ENCODE data around the gene ZHX3. TPM values are rescaled to one million over a fixed set of nuclear protein-coding genes. Genes with fewer than 3 reads are reported as not detected.

The ZHX3 gene, protein sequence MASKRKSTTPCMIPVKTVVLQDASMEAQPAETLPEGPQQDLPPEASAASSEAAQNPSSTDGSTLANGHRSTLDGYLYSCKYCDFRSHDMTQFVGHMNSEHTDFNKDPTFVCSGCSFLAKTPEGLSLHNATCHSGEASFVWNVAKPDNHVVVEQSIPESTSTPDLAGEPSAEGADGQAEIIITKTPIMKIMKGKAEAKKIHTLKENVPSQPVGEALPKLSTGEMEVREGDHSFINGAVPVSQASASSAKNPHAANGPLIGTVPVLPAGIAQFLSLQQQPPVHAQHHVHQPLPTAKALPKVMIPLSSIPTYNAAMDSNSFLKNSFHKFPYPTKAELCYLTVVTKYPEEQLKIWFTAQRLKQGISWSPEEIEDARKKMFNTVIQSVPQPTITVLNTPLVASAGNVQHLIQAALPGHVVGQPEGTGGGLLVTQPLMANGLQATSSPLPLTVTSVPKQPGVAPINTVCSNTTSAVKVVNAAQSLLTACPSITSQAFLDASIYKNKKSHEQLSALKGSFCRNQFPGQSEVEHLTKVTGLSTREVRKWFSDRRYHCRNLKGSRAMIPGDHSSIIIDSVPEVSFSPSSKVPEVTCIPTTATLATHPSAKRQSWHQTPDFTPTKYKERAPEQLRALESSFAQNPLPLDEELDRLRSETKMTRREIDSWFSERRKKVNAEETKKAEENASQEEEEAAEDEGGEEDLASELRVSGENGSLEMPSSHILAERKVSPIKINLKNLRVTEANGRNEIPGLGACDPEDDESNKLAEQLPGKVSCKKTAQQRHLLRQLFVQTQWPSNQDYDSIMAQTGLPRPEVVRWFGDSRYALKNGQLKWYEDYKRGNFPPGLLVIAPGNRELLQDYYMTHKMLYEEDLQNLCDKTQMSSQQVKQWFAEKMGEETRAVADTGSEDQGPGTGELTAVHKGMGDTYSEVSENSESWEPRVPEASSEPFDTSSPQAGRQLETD
- total RNA-seq, result 29.1 TPM

DNA sequence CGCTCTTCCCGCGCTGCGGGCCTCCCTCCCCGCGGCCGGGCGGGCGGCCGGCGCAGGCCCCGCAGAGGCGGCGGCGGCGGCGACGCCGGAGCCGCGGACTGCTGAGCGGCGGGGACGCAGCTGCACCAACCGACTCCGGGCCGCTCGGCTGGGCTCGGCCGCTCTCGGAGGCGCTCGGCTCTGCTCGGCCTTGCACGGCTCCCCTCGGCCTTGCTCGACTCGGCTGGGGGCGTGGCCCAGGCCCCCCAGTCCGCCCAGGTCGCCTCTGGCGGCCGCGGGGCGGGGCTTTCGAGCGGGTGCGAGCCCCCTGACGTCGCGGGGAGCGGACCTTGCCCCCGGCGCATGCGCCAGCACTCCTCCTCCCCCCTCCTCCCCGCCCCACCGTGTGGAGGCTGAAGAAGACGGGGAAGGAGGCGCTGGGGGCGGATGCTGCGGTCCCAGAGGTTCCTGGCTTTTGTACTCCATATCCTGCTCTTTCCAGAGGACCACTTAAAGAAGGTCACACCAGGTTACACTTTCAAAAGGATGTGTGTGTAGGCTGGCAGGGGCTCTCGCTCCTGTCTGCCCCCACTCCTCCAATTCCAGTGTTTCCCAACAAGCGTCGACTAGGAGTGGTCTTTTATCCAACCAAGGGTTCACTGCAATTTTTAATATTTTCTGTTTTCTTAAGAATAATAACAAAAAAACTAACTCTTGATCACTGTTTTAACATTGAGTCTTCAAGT is at the start of gene ZHX3:
TSS of gene ZHX3 (minus strand) at position 186 of the 725 bp plus-strand sequence. CDS start 112,815 bp downstream, outside the sequence.

DNA sequence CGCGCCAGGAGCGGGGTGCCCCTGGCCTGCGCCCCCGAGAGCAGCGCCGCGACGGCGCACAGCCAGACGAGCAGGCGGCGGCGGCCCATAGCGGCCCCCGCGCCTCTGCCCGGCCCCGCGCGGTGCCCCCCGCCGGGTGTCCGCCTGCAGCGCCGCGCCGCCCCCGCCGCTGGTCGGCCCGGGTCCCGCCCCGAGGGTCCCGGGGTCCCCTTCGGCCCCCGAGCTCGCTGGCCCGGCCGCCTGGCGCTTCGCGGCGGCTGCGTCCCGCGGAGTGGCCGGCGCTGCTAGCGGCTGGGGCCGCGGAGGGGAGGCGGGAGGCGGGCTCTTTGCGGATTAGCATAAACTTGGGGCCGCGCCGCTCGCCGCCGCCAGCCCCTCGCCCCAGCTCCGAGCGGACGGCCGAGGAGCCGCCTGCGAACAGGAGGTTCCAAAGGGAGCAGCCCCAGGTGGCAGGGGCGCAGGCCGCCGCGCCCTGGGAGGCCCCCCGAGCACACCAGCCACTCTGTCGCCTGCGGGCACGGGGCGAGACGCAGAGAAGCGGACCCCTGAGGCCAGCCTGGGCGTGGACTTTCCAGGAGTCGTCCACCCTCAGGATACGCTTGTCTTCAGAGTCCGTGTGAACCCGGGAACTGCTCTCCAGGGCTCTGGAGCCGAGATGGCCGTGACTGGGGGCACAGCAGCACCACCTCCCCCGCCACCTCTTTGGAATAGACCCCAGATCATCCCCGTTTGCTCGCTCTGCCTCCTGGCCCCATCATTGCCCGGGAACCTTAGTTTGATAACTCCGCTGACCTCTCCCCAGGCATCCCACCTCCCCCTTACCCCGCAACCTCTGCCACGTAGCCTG is 49.2 kb upstream of the ZHX3 start, which contains the start of gene EMILIN3:
TSS of gene EMILIN3 (minus strand) at position 273 of the 847 bp plus-strand sequence. CDS start at position 89, 184 bp downstream.

DNA sequence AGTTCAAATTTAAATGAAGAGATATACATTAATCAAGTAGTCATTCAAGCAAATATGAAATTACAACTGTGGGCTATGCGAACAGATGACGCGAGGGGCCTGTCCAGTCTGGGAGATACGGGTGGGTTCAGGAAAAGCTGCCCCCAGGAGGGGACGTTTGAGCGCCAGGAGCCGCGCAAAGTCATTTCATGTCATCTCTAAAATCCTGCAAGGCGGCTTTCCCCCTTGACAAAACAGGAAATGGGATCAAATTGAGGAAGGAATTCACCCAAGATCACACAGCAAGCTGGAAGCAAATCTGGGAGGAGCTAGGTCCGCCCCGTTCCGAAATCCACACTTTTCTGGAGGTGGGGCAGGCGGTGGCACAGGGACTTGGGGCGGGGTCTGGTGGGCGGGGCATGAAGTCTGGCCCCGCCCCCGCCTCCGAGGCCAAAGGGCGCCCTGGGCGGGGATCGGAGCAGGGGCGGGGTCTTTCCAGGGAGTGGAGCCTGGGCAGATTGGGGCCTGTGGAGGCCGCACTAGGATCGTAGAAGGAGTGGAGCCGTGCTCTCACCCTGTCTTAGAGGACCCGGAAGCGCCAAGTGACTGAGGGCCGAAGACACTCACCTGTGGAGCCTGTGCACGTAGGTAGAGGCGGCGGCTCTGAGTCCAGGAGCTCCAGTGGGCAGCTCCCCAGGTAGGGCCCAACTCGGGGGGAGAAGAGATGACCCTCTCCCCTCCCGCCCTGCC is 23.0 kb upstream of the ZHX3 start, which contains the start of gene LPIN3:
TSS of gene LPIN3 (plus strand) at position 495 of the 729 bp plus-strand sequence. CDS start 4,983 bp downstream, outside the sequence.

DNA sequence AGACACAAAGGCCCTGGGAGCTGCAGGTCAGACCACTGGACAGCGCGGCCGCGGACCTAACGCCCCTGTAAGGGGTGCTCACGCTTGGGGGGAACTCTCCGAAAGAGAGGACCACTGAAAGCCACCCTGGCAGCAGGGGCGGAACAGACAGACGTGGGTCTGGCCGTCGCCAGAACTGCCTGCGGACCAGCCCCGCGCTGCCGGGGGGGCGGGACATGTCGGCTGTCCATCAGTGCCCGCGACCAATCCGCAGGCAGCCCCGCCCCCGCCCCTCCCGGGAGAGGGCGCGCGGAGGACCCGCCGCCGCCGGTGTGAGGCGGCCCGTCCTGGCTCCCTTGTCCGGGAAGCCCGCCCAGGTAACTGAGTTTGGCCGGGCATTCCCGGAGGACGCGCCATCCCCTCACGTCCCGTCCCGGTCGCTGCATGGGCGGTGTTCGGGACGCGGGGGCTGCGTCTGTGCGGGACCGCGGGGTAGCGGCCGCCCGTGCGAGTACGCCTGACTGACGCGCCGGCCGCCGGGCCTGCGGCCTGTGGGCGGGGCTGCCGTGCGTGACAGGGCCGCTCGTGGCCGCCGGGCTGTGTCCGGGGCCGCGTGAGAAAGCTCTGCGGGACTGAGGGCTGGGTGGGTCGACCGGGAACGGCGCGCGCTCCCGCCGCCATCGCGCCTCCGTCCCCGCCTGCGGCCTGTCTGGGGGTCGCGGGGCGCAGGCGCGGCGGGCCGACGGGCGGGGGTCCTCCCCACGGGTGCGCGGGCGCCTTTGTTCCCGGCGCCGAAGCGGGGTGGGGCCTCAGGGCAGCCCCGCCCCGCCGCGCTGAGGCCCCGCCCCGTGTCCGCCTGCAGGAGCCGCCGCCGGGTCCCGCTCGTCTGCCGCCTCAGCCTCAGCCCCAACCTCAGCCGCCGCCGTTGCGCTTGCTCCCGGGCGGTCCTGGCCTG is 180.6 kb downstream of the ZHX3 start, which contains the start of gene PLCG1:
TSS of gene PLCG1 (plus strand) at position 864 of the 934 bp plus-strand sequence. CDS start 99 bp downstream, outside the sequence.

Other genes starting within 250 kb of the ZHX3 start
- gene PLCG1, start 180.2 kb downstream of the ZHX3 start, total RNA-seq, result 181 TPM
- gene LPIN3, start 23.1 kb upstream of the ZHX3 start, total RNA-seq, result 5.7 TPM
- gene EMILIN3, start 49.1 kb upstream of the ZHX3 start, total RNA-seq, result 27.2 TPM

Measured in camera-type eye (tissue), 1 donor.